ENCODE measurements around the gene CALML4. TPM values are rescaled to one million over a fixed set of nuclear protein-coding genes. Genes with fewer than 3 reads are reported as not detected.

The CALML4 gene
- total RNA-seq, 2 experiments from 2014 or later, result 6.9 to 7.3 TPM

GRCh38 chr15:68143129-68143528 lies 62.0 kb downstream of the CALML4 start:
- Mint-ChIP-seq H3K27ac (no peak overlapping the region), H3K36me3 (ENCODE audit: low read depth) (peaks cover 17% of the 10 kb centered on the region), H3K27me3 (no peaks in the 10 kb centered on the region), H3K9me3 (no peaks in the 10 kb centered on the region), H3K4me1 (ENCODE audit: low read depth) (peaks cover 15% of the 10 kb centered on the region), H3K4me3 (no peak overlapping the region)
- TF ChIP-seq, protein P1, sequence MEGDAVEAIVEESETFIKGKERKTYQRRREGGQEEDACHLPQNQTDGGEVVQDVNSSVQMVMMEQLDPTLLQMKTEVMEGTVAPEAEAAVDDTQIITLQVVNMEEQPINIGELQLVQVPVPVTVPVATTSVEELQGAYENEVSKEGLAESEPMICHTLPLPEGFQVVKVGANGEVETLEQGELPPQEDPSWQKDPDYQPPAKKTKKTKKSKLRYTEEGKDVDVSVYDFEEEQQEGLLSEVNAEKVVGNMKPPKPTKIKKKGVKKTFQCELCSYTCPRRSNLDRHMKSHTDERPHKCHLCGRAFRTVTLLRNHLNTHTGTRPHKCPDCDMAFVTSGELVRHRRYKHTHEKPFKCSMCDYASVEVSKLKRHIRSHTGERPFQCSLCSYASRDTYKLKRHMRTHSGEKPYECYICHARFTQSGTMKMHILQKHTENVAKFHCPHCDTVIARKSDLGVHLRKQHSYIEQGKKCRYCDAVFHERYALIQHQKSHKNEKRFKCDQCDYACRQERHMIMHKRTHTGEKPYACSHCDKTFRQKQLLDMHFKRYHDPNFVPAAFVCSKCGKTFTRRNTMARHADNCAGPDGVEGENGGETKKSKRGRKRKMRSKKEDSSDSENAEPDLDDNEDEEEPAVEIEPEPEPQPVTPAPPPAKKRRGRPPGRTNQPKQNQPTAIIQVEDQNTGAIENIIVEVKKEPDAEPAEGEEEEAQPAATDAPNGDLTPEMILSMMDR (IDR thresholded peaks at IDR 0.05), result no peak
- ChIA-PET POLR2A (no interaction called here), CTCF (interaction anchor here (1.1 kb wide), 1 partner anchor 12 kb away, joined by 3 read pairs; no protein-coding TSS in a partner anchor)
- intact Hi-C loops (cut with micrococcal nuclease), result no loop called here
- DNase-seq (no peak), ATAC-seq (no peak)

Other genes with a start within 250 kb of the CALML4 start
- 10 to 100 TPM; 26.0 to 29.8 TPM for gene PIAS1, start 151.0 kb downstream of the CALML4 start, total RNA-seq
- 10 to 100 TPM; 43.1 to 47.2 TPM for gene CLN6, start 24.4 kb upstream of the CALML4 start, total RNA-seq
- 10 to 100 TPM; 37.1 to 44.4 TPM for gene FEM1B, start 72.4 kb upstream of the CALML4 start, total RNA-seq
- 1 to 10 TPM; 1.7 to 3.6 TPM for gene ITGA11, start 226.8 kb upstream of the CALML4 start, total RNA-seq

Data from activated CD8-positive, alpha-beta T cell treated with anti-CD3 and anti-CD28 coated beads for 36 hours (primary cell).